IMR-90 (cell line): ENCODE results near the gene ITGA5.

Experiments
- CEBPB ChIP-seq: IDR thresholded peaks from 2 replicates; pipeline ENCODE4 v1.6.1; 2012; ENCODE audit warnings: low read depth, low read length, improper control_type of control experiment
- FOS ChIP-seq: fragments of 150-350 bp; IDR thresholded peaks from 2 replicates; pipeline ENCODE4 v1.6.1; 2016; ENCODE audit warnings: low read depth, low read length
- NFE2L2 ChIP-seq: fragments of 150-350 bp; IDR thresholded peaks from 2 replicates; pipeline ENCODE4 v1.6.1; 2016; ENCODE audit warnings: low read depth, mild to moderate bottlenecking, low read length
- RAD21 ChIP-seq: IDR thresholded peaks from 2 replicates; pipeline ENCODE4 v1.6.1; 2012; ENCODE audit warnings: low read length, improper control_type of control experiment
- TF ChIP-seq, protein P1 (sequence below): conservative IDR thresholded peaks from 2 replicates; pipeline ENCODE4 v1.5.1; 2012; ENCODE audit warnings: mild to moderate bottlenecking, low read depth, low read length, improper control_type of control experiment
- TF ChIP-seq, protein P2 (sequence below): fragments of 150-350 bp; IDR thresholded peaks from 2 replicates; pipeline ENCODE4 v1.6.1; 2017; ENCODE audit warnings: mild to moderate bottlenecking, antibody characterized with exemption, low read length, low read depth

GRCh38 chr12:54413284-54414190 lies 5.5 kb downstream of the ITGA5 start:
- TF ChIP-seq FOS, result no peak
- TF ChIP-seq, protein P1, sequence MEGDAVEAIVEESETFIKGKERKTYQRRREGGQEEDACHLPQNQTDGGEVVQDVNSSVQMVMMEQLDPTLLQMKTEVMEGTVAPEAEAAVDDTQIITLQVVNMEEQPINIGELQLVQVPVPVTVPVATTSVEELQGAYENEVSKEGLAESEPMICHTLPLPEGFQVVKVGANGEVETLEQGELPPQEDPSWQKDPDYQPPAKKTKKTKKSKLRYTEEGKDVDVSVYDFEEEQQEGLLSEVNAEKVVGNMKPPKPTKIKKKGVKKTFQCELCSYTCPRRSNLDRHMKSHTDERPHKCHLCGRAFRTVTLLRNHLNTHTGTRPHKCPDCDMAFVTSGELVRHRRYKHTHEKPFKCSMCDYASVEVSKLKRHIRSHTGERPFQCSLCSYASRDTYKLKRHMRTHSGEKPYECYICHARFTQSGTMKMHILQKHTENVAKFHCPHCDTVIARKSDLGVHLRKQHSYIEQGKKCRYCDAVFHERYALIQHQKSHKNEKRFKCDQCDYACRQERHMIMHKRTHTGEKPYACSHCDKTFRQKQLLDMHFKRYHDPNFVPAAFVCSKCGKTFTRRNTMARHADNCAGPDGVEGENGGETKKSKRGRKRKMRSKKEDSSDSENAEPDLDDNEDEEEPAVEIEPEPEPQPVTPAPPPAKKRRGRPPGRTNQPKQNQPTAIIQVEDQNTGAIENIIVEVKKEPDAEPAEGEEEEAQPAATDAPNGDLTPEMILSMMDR, result no peak
- no peak for TF ChIP-seq CEBPB
- no peak for TF ChIP-seq RAD21
- TF ChIP-seq, protein P2, sequence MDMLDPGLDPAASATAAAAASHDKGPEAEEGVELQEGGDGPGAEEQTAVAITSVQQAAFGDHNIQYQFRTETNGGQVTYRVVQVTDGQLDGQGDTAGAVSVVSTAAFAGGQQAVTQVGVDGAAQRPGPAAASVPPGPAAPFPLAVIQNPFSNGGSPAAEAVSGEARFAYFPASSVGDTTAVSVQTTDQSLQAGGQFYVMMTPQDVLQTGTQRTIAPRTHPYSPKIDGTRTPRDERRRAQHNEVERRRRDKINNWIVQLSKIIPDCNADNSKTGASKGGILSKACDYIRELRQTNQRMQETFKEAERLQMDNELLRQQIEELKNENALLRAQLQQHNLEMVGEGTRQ, result no peak
- no peak for TF ChIP-seq NFE2L2
